Panc1 (cell line): Measurements from ENCODE around the gene RUSC1.

Source experiments
- CTCF ChIP-seq: fragments of 450-650 bp; IDR thresholded peaks from 2 replicates; pipeline ENCODE4 v1.5.1; 2017; ENCODE audit warnings: mild to moderate bottlenecking
- POLR2AphosphoS5 ChIP-seq: IDR thresholded peaks from 2 replicates; pipeline ENCODE4 v1.6.1; 2012; ENCODE audit warnings: mild to moderate bottlenecking, low read depth, low read length, moderate library complexity
- TF ChIP-seq, protein P1 (sequence below), 2 experiments: IDR thresholded peaks; 2 replicates each; pipeline ENCODE4 v1.6.1; 2011 to 2012; ENCODE audit warnings: low read depth in 2 of 2, control low read depth in 1 of 2, low read length in 1 of 2, mild to moderate bottlenecking in 1 of 2, moderate library complexity in 1 of 2; ENCODE audit not compliant: insufficient read depth in 1 of 2

DNA sequence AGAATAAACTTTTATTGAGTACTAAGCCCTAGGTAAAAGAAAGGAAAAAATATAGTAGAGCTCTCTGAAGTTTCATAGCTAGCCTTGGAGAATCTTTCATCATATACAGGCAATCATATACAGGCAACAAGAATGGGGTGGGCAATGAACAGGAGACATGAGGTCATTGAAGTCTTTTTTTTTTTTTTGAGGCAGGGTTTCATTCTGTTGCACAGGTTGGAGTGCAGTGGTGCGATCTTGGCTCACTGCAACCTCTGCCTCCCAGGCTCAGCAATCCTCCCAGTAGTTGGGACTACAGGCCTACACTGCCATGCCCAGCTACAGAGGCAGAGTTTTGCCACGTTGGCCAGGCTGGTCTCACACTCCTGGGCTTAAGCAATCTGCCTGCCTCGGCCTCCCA is 22.1 kb downstream of the RUSC1 start:
- TF ChIP-seq, protein P1, sequence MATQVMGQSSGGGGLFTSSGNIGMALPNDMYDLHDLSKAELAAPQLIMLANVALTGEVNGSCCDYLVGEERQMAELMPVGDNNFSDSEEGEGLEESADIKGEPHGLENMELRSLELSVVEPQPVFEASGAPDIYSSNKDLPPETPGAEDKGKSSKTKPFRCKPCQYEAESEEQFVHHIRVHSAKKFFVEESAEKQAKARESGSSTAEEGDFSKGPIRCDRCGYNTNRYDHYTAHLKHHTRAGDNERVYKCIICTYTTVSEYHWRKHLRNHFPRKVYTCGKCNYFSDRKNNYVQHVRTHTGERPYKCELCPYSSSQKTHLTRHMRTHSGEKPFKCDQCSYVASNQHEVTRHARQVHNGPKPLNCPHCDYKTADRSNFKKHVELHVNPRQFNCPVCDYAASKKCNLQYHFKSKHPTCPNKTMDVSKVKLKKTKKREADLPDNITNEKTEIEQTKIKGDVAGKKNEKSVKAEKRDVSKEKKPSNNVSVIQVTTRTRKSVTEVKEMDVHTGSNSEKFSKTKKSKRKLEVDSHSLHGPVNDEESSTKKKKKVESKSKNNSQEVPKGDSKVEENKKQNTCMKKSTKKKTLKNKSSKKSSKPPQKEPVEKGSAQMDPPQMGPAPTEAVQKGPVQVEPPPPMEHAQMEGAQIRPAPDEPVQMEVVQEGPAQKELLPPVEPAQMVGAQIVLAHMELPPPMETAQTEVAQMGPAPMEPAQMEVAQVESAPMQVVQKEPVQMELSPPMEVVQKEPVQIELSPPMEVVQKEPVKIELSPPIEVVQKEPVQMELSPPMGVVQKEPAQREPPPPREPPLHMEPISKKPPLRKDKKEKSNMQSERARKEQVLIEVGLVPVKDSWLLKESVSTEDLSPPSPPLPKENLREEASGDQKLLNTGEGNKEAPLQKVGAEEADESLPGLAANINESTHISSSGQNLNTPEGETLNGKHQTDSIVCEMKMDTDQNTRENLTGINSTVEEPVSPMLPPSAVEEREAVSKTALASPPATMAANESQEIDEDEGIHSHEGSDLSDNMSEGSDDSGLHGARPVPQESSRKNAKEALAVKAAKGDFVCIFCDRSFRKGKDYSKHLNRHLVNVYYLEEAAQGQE (IDR thresholded peaks at IDR 0.05; ENCODE audit: insufficient read depth in 1 of 2, low read depth in 2 of 2, low read length in 1 of 2), result no peak
- TF ChIP-seq CTCF, result no peak
- no peak for TF ChIP-seq POLR2AphosphoS5
